ENCODE results near the gene DENND2C.

DENND2C gene

GRCh38 chr1:114587203-114587991, 82.5 kb downstream of the DENND2C start:
- Histone ChIP-seq H3K27ac (no peak overlapping the region), H3K4me1 (no peaks in the 10 kb centered on the region), H3K9me3 (ENCODE audit: control insufficient read depth, low read length) (no peaks in the 10 kb centered on the region), H3K36me3 (ENCODE audit: control insufficient read depth, insufficient read depth, low read length) (no peaks in the 10 kb centered on the region), H2AFZ (no peak overlapping the region), H3K4me2 (ENCODE audit: low read length) (no peak overlapping the region), H3K9ac (no peak overlapping the region), H3K79me2 (no peaks in the 10 kb centered on the region), H3K27me3 (ENCODE audit: control insufficient read depth, insufficient read depth, low read length) (no peaks in the 10 kb centered on the region), H3K4me3 (ENCODE audit: low read depth, low read length) (no peak overlapping the region)
- TF ChIP-seq, protein P1, sequence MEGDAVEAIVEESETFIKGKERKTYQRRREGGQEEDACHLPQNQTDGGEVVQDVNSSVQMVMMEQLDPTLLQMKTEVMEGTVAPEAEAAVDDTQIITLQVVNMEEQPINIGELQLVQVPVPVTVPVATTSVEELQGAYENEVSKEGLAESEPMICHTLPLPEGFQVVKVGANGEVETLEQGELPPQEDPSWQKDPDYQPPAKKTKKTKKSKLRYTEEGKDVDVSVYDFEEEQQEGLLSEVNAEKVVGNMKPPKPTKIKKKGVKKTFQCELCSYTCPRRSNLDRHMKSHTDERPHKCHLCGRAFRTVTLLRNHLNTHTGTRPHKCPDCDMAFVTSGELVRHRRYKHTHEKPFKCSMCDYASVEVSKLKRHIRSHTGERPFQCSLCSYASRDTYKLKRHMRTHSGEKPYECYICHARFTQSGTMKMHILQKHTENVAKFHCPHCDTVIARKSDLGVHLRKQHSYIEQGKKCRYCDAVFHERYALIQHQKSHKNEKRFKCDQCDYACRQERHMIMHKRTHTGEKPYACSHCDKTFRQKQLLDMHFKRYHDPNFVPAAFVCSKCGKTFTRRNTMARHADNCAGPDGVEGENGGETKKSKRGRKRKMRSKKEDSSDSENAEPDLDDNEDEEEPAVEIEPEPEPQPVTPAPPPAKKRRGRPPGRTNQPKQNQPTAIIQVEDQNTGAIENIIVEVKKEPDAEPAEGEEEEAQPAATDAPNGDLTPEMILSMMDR (IDR thresholded peaks at IDR 0.05) = no peak

DNA sequence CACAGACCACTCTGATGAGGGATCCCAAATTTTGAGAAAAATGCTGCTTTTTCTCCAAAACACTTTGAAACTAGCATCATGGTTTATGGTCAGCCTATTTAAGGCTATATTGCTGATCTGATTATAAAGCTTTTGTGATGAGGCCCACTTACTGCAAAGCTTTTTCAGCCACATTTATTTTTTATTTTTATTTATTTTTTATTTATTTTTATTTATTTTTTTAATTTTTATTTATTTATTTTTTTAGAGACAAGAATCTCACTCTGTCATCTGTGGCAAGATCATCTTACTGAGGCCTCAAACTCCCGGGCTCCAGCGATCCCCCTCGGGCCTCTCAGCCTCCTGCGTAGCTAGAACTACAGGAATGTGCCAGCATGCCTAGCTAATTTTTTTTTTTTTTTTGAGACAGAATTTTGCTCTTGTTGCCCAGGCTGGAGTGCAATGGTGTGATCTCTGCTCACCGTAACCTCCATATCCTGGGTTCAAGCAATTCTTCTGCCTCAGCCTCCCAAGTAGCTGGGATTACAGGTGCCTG, 83.3 kb downstream of the DENND2C start:
- Histone ChIP-seq H3K27me3 (ENCODE audit: control insufficient read depth, insufficient read depth, low read length) (no peaks in the 10 kb centered on the region), H3K79me2 (no peaks in the 10 kb centered on the region)
- TF ChIP-seq, protein P1 (IDR thresholded peaks at IDR 0.05) = no peak

GRCh38 chr1:114585231-114585630, 84.6 kb downstream of the DENND2C start:
- H3K9ac ChIP-seq = no peak overlapping the region
- H3K27ac ChIP-seq = no peak overlapping the region
- H3K79me2 ChIP-seq = no peaks in the 10 kb centered on the region
- H3K4me3 ChIP-seq (ENCODE audit: low read depth, low read length) = no peak overlapping the region
- H3K4me1 ChIP-seq = peaks cover 4% of the 10 kb centered on the region
- TF ChIP-seq, protein P1 (IDR thresholded peaks at IDR 0.05) = no peak
- no peaks in the 10 kb centered on the region for H3K36me3 ChIP-seq (ENCODE audit: control insufficient read depth, insufficient read depth, low read length)
- H3K27me3 ChIP-seq (ENCODE audit: control insufficient read depth, insufficient read depth, low read length) = no peaks in the 10 kb centered on the region
- H3K4me2 ChIP-seq (ENCODE audit: low read length) = no peak overlapping the region
- no peaks in the 10 kb centered on the region for H3K9me3 ChIP-seq (ENCODE audit: control insufficient read depth, low read length)
- H2AFZ ChIP-seq = no peak overlapping the region

More for the DNA sequence above, 83.3 kb downstream of the DENND2C start:
- Histone ChIP-seq H3K27ac (no peak overlapping the region), H3K4me2 (ENCODE audit: low read length) (no peak overlapping the region), H3K4me1 (peaks cover 2% of the 10 kb centered on the region), H3K4me3 (ENCODE audit: low read depth, low read length) (no peak overlapping the region), H3K9ac (no peak overlapping the region), H3K36me3 (ENCODE audit: control insufficient read depth, insufficient read depth, low read length) (no peaks in the 10 kb centered on the region), H3K9me3 (ENCODE audit: control insufficient read depth, low read length) (no peaks in the 10 kb centered on the region), H2AFZ (no peak overlapping the region)

- TF ChIP-seq, protein P1 (IDR thresholded peaks at IDR 0.05) = no peak
- H3K27ac ChIP-seq = peak within 1 kb of the TSS; percentile 66
- peak within 1 kb of the TSS; percentile 69 for H2AFZ ChIP-seq
- H3K36me3 ChIP-seq (ENCODE audit: control insufficient read depth, insufficient read depth, low read length) = no peaks in the 10 kb centered on the region
- H3K79me2 ChIP-seq = no peaks in the 10 kb centered on the region
- H3K9ac ChIP-seq = no peak within 1 kb of the TSS
- H3K27me3 ChIP-seq (ENCODE audit: control insufficient read depth, insufficient read depth, low read length) = no peaks in the 10 kb centered on the region
- H3K4me2 ChIP-seq (ENCODE audit: low read length) = peak within 1 kb of the TSS; percentile 88
- H3K4me1 ChIP-seq = peaks cover 4% of the 10 kb centered on the region
- peak within 1 kb of the TSS; percentile 76 for H3K4me3 ChIP-seq (ENCODE audit: low read depth, low read length)
- H3K9me3 ChIP-seq (ENCODE audit: control insufficient read depth, low read length) = no peaks in the 10 kb centered on the region
These were observed 88.2 kb downstream of the DENND2C start, which contains the start of gene BCAS2 for GRCh38 chr1:114581335-114582287. Gene BCAS2, minus strand, starts transcription at chr1:114581615. Its CDS starts 24 bp downstream, at chr1:114581591.
